Body of pancreas (tissue), 4 donors: ENCODE measurements around the gene PLCB1. TPM values are rescaled to one million over a fixed set of nuclear protein-coding genes. Genes with fewer than 3 reads are reported as not detected.

Experiments used
- ATAC-seq: fragments of 150-250 bp; one replicate; pipeline ENCODE4 v1.9.1; 2016
- DNase-seq, 4 donors: peaks; one replicate each; pipeline ENCODE4 v3.0.0-alpha.2; 2019
- H3K27ac ChIP-seq, 4 donors: fragments of 200-600 bp; sonication (generic); 1 replicate in 3 of 4; 2 replicates in 1 of 4; pipeline versions ENCODE4 v1.5.1 to v1.6.1; 2016 to 2019; ENCODE audit warnings: mild to moderate bottlenecking in 1 of 4, mixed read lengths in 1 of 4, moderate library complexity in 1 of 4
- H3K27me3 ChIP-seq, 2 donors: fragments of 200-600 bp; sonication (generic); one replicate each; pipeline ENCODE4 v1.6.0; 2016; ENCODE audit warnings: mild to moderate bottlenecking in 1 of 2
- H3K36me3 ChIP-seq, 2 donors: fragments of 200-600 bp; sonication (generic); replicated peaks in 1 of 2; 2 replicates each; pipeline ENCODE4 v1.5.1; 2016; ENCODE audit warnings: low read depth in 2 of 2; ENCODE audit not compliant: insufficient read depth in 1 of 2
- H3K4me1 ChIP-seq: fragments of 200-600 bp; sonication (generic); one replicate; pipeline ENCODE4 v1.6.0; 2016
- H3K4me3 ChIP-seq, 2 donors: fragments of 200-600 bp; sonication (generic); 1 replicate in 1 of 2; 2 replicates in 1 of 2; pipeline ENCODE4 v1.5.1; 2016 to 2019
- H3K9me3 ChIP-seq, 3 donors: fragments of 200-600 bp; sonication (generic); 1 replicate in 2 of 3; 2 replicates in 1 of 3; pipeline ENCODE4 v1.5.1; 2016
- POLR2A ChIP-seq, 3 donors: fragments of 450-650 bp; IDR thresholded peaks; one replicate each; pipeline ENCODE4 v1.6.1; 2016; ENCODE audit warnings: antibody characterized with exemption in 3 of 3, mild to moderate bottlenecking in 2 of 3
- WGBS, 2 donors: methylation state at CpG; one replicate each; pipeline ENCODE4 v1.1.5; 2017; 5-methylcytosine and 5-hydroxymethylcytosine counted together
- intact Hi-C: fragments of 100-400 bp; cut with DNase I; formaldehyde crosslinking; loops from one replicate; pipeline ENCODE4 v1.15.1; 2023
- total RNA-seq, 2 donors: library from RNA; depleted of rRNA; stranded (reverse); fragments of >200 nt; gene quantifications; one replicate each; pipeline ENCODE4 v1.1.0, GENCODE V29; 2016
- TF ChIP-seq, protein P1 (sequence below), 7 experiments: fragments of 450-650 bp in 4 of 7; fragments of 200-600 bp in 3 of 7; sonication (generic) in 3 of 7; IDR thresholded peaks; one replicate each; pipeline ENCODE4 v1.5.1; 2016 to 2019; ENCODE audit warnings: antibody characterized with exemption in 7 of 7

PLCB1 gene
- total RNA-seq, 2 donors from 2014 or later: 32.9 to 46.1 TPM

DNA sequence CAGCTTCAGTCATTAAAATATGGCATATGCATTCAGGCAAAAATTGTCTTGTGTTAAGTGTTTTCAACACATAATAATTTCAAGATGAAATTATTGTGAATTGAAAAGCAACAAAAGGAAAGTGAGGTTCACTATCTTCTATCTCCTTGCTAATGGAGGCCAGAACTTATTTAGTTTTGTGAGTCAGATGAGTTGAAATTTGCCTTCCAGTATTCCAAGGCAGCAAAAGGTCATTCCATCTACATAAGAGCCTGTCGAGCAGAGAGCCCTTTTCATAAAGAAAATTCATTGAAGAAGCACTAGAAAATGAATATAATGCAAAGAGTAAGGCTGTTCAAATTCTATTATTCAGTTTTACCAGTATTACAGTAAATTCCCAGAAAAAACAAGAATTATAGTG, 274.3 kb downstream of the PLCB1 start:
- intact Hi-C loops: no loop called here
- H3K27ac ChIP-seq: no peak overlapping the region
- ATAC-seq (no peak), DNase-seq (no peak)
- no peak for TF ChIP-seq POLR2A (IDR thresholded peaks at IDR 0.05)
- TF ChIP-seq, protein P1, sequence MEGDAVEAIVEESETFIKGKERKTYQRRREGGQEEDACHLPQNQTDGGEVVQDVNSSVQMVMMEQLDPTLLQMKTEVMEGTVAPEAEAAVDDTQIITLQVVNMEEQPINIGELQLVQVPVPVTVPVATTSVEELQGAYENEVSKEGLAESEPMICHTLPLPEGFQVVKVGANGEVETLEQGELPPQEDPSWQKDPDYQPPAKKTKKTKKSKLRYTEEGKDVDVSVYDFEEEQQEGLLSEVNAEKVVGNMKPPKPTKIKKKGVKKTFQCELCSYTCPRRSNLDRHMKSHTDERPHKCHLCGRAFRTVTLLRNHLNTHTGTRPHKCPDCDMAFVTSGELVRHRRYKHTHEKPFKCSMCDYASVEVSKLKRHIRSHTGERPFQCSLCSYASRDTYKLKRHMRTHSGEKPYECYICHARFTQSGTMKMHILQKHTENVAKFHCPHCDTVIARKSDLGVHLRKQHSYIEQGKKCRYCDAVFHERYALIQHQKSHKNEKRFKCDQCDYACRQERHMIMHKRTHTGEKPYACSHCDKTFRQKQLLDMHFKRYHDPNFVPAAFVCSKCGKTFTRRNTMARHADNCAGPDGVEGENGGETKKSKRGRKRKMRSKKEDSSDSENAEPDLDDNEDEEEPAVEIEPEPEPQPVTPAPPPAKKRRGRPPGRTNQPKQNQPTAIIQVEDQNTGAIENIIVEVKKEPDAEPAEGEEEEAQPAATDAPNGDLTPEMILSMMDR (IDR thresholded peaks at IDR 0.05): no peak
- WGBS, 2 donors: 93 to 95% methylated on average over 1 of the region's 1 CpG
- H3K27me3 ChIP-seq: no peaks in the 10 kb centered on the region
- no peak overlapping the region for H3K4me3 ChIP-seq
- H3K4me1 ChIP-seq: no peaks in the 10 kb centered on the region
- no peaks in the 10 kb centered on the region for H3K9me3 ChIP-seq
- H3K36me3 ChIP-seq: no peaks in the 10 kb centered on the region

DNA sequence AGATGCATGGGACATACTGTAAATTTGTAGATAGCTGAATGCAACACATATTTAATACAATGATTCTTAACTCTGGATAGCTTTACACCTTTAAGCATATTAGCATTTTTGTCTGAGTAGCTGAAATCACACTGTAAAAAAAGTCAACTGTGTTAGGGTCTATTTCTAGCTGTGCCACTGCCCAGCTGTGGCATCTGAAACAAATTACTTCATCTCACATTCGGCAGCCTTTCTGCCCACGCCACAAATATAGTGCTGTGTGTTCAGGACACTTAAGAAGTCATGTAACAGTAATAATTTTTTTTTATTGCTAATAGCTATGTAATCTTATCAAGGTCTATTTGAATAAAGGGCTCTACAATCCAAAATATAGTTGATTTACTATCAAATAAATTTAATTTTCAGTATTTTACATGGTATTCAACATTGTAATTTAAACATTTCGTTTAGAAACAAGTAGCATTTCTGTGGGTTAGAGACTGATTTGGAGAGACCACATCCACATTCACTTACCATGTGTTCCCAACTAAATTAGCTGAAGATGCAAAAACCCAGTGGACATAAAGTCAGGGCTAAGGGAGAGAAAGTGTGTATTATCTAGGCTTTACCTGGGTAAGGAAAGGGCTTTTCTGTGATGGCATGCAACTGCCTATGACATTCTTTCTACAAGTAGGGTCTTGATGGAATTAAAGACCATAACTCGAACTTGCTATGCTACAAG, 276.7 kb downstream of the PLCB1 start:
- Histone ChIP-seq H3K4me1 (no peaks in the 10 kb centered on the region), H3K27ac (no peak overlapping the region), H3K4me3 (no peak overlapping the region), H3K36me3 (no peaks in the 10 kb centered on the region), H3K27me3 (no peaks in the 10 kb centered on the region), H3K9me3 (no peaks in the 10 kb centered on the region)
- no peak for DNase-seq
- no peak for ATAC-seq
- intact Hi-C loops: no loop called here
- no peak for TF ChIP-seq POLR2A (IDR thresholded peaks at IDR 0.05)
- TF ChIP-seq, protein P1 (IDR thresholded peaks at IDR 0.05): no peak
- WGBS, 2 donors: 77 to 90% methylated on average over 4 of the region's 4 CpGs

DNA sequence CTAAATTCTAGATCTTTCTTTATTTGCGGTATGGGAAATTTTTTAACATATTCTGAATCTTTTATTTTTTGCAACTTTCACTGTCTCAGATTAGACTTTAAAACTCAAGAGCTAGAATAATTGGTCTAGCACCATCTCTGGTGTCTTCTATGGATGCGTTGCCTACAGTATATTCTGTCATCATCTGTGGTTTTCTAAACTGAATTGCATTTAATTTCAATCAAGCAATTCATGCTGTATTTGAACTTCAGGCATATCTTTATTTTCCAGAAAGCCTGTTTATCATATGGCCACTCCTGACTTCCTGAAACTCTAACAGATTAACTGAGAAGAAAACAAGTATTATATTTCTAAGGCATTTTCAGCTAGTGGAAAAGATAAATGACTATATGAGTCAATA, 281.6 kb downstream of the PLCB1 start:
- TF ChIP-seq, protein P1 (IDR thresholded peaks at IDR 0.05): no peak
- no peak for TF ChIP-seq POLR2A (IDR thresholded peaks at IDR 0.05)
- H3K27ac ChIP-seq: no peak overlapping the region
- no peaks in the 10 kb centered on the region for H3K9me3 ChIP-seq
- no peak overlapping the region for H3K4me3 ChIP-seq
- ATAC-seq (no peak), DNase-seq (no peak)
- no peaks in the 10 kb centered on the region for H3K27me3 ChIP-seq
- H3K4me1 ChIP-seq: peaks cover 11% of the 10 kb centered on the region
- 84 to 95% methylated on average over 2 of the region's 2 CpGs for WGBS, 2 donors
- no peaks in the 10 kb centered on the region for H3K36me3 ChIP-seq
- intact Hi-C loops: no loop called here

DNA sequence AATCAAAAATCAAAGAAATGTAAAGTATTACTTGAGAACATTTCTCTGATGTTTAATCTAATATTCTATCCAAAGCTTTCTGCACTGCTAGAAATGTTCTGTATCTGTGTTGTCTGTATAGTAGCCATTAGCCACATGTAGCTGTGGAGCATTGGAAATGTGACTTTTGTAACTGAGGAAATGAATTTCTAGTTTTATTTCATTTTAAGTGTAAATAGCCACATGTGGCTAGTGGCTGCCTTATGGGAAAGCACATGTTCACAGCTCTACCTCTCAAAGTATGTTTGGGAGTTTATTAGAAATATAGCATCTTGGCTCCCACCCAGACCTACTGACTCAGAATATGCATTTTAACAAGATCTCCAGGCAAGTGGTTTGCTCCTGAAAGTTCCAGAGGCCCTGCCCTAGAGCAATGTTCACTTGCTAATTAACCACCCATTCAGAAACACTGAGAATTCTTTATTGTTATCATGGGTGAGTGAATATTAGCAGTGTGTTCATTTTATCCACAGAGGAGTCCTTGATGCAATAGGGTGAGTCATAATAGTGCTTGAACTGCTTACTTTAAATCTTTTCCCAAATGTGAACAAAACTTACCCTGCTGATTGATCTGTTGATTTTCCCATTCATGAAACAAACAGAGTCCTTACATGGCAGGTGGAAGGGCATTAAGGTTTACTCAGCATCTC, 282.7 kb downstream of the PLCB1 start:
- TF ChIP-seq POLR2A (IDR thresholded peaks at IDR 0.05): no peak
- TF ChIP-seq, protein P1 (IDR thresholded peaks at IDR 0.05): no peak
- intact Hi-C loops: no loop called here
- no peaks in the 10 kb centered on the region for H3K36me3 ChIP-seq
- peaks cover 11% of the 10 kb centered on the region for H3K4me1 ChIP-seq
- ATAC-seq (no peak), DNase-seq (no peak)
- no peaks in the 10 kb centered on the region for H3K27me3 ChIP-seq
- H3K4me3 ChIP-seq: no peak overlapping the region
- H3K9me3 ChIP-seq: no peaks in the 10 kb centered on the region
- peak overlapping the region in 2 of 4 donors; percentile 12 to 19 for H3K27ac ChIP-seq
